HL-60 (cell line): ENCODE measurements around the gene HOTAIR.

Experiments
- DNase-seq, 2 experiments: peaks; one replicate each; pipeline ENCODE4 v3.0.0-alpha.2; 2010 to 2020; ENCODE audit warnings: low read depth in 1 of 2, low spot score in 1 of 2
- H3K27ac ChIP-seq: fragments of 250-450 bp; sonication (Bioruptor Pico); replicated peaks from 2 replicates; pipeline ENCODE4 v1.5.1; 2020; ENCODE audit warnings: mild to moderate bottlenecking, moderate library complexity
- H3K27me3 ChIP-seq: fragments of 250-450 bp; sonication (Bioruptor Pico); 2 replicates; pipeline ENCODE4 v1.5.1; 2021; ENCODE audit warnings: mild to moderate bottlenecking, moderate library complexity; ENCODE audit not compliant: insufficient read depth, poor library complexity, severe bottlenecking
- H3K4me3 ChIP-seq: replicated peaks from 2 replicates; pipeline ENCODE4 v1.5.1; 2011; ENCODE audit warnings: mild to moderate bottlenecking, control low read depth, low read length; ENCODE audit not compliant: insufficient read depth
- GABPA ChIP-seq: IDR thresholded peaks from 2 replicates; pipeline ENCODE4 v1.6.1; 2012; ENCODE audit warnings: low read depth
- POLR2AphosphoS5 ChIP-seq: IDR thresholded peaks from 2 replicates; pipeline ENCODE4 v1.6.1; 2012; ENCODE audit warnings: low read depth
- SPI1 ChIP-seq: IDR thresholded peaks from 2 replicates; pipeline ENCODE4 v1.6.1; 2012; ENCODE audit warnings: low read depth, mild to moderate bottlenecking, borderline replicate concordance
- TF ChIP-seq, protein P1 (sequence below): IDR thresholded peaks from 2 replicates; pipeline ENCODE4 v1.6.1; 2012; ENCODE audit warnings: low read depth; ENCODE audit not compliant: insufficient replicate concordance
- TF ChIP-seq, protein P2 (sequence below): IDR thresholded peaks from one replicate; pipeline ENCODE4 v1.5.1; 2011; ENCODE audit warnings: low read length, control low read depth, inconsistent platforms; ENCODE audit not compliant: insufficient read depth

The HOTAIR gene

GRCh38 chr12:53989227-53990113 is 14.7 kb upstream of the HOTAIR start:
- Histone ChIP-seq H3K27ac (no peak overlapping the region), H3K4me3 (no peak overlapping the region), H3K27me3 (peaks cover 68% of the 10 kb centered on the region)
- TF ChIP-seq GABPA, result no peak
- TF ChIP-seq, protein P1, sequence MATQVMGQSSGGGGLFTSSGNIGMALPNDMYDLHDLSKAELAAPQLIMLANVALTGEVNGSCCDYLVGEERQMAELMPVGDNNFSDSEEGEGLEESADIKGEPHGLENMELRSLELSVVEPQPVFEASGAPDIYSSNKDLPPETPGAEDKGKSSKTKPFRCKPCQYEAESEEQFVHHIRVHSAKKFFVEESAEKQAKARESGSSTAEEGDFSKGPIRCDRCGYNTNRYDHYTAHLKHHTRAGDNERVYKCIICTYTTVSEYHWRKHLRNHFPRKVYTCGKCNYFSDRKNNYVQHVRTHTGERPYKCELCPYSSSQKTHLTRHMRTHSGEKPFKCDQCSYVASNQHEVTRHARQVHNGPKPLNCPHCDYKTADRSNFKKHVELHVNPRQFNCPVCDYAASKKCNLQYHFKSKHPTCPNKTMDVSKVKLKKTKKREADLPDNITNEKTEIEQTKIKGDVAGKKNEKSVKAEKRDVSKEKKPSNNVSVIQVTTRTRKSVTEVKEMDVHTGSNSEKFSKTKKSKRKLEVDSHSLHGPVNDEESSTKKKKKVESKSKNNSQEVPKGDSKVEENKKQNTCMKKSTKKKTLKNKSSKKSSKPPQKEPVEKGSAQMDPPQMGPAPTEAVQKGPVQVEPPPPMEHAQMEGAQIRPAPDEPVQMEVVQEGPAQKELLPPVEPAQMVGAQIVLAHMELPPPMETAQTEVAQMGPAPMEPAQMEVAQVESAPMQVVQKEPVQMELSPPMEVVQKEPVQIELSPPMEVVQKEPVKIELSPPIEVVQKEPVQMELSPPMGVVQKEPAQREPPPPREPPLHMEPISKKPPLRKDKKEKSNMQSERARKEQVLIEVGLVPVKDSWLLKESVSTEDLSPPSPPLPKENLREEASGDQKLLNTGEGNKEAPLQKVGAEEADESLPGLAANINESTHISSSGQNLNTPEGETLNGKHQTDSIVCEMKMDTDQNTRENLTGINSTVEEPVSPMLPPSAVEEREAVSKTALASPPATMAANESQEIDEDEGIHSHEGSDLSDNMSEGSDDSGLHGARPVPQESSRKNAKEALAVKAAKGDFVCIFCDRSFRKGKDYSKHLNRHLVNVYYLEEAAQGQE, result no peak
- no peak for TF ChIP-seq SPI1
- TF ChIP-seq, protein P2, sequence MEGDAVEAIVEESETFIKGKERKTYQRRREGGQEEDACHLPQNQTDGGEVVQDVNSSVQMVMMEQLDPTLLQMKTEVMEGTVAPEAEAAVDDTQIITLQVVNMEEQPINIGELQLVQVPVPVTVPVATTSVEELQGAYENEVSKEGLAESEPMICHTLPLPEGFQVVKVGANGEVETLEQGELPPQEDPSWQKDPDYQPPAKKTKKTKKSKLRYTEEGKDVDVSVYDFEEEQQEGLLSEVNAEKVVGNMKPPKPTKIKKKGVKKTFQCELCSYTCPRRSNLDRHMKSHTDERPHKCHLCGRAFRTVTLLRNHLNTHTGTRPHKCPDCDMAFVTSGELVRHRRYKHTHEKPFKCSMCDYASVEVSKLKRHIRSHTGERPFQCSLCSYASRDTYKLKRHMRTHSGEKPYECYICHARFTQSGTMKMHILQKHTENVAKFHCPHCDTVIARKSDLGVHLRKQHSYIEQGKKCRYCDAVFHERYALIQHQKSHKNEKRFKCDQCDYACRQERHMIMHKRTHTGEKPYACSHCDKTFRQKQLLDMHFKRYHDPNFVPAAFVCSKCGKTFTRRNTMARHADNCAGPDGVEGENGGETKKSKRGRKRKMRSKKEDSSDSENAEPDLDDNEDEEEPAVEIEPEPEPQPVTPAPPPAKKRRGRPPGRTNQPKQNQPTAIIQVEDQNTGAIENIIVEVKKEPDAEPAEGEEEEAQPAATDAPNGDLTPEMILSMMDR, result peak; percentile 45
- no peak for TF ChIP-seq POLR2AphosphoS5
- DNase-seq, result peak in 1 of 2 experiments; percentile 74

- peaks cover 60% of the 10 kb centered on the region for H3K27me3 ChIP-seq
- H3K27ac ChIP-seq, result no peak overlapping the region
- TF ChIP-seq GABPA, result 0 out of 2 replicates have a peak, but pooled peaks have one; percentile 18
- TF ChIP-seq, protein P2, result no peak
- no peak for DNase-seq
- H3K4me3 ChIP-seq, result no peak overlapping the region
These were observed 13.9 kb upstream of the HOTAIR start for GRCh38 chr12:53988541-53989226.

- Histone ChIP-seq H3K27ac (no peak overlapping the region), H3K4me3 (no peak overlapping the region), H3K27me3 (peaks cover 52% of the 10 kb centered on the region)
- DNase-seq, result no peak
- TF ChIP-seq POLR2AphosphoS5 (no peak), SPI1 (no peak), GABPA (no peak)
- TF ChIP-seq, protein P1, result no peak
- TF ChIP-seq, protein P2, result no peak
These were observed 13.1 kb upstream of the HOTAIR start for GRCh38 chr12:53987787-53988230.
